Right lung (tissue), 10 donors: ENCODE results near the gene RIMBP3B. TPM values are rescaled to one million over a fixed set of nuclear protein-coding genes. Genes with fewer than 3 reads are reported as not detected.
"Not testable (repeated sequence)": the region's sequence is repeated elsewhere in the genome, so short reads cannot be mapped to it uniquely, and the experiment has no call there.

Experiments
- DNase-seq, 2 donors: peaks; one replicate each; pipeline ENCODE4 v3.0.0-alpha.2; 2013
- long read RNA-seq, 8 donors: transcript quantifications; one replicate each; lab custom pipeline, GENCODE V29; 2026
- polyA plus RNA-seq, 5 donors: library from polyadenylated mRNA; unstranded; fragments of 120-200 nt; gene quantifications; one replicate each; pipeline versions ENCODE4 v1.2.1 to v1.2.3, GENCODE V29; 2013; ENCODE audit warnings: inconsistent platforms in 1 of 5, low replicate concordance in 1 of 5; ENCODE audit not compliant: insufficient read length in 5 of 5, insufficient read depth in 1 of 5

RIMBP3B gene, protein sequence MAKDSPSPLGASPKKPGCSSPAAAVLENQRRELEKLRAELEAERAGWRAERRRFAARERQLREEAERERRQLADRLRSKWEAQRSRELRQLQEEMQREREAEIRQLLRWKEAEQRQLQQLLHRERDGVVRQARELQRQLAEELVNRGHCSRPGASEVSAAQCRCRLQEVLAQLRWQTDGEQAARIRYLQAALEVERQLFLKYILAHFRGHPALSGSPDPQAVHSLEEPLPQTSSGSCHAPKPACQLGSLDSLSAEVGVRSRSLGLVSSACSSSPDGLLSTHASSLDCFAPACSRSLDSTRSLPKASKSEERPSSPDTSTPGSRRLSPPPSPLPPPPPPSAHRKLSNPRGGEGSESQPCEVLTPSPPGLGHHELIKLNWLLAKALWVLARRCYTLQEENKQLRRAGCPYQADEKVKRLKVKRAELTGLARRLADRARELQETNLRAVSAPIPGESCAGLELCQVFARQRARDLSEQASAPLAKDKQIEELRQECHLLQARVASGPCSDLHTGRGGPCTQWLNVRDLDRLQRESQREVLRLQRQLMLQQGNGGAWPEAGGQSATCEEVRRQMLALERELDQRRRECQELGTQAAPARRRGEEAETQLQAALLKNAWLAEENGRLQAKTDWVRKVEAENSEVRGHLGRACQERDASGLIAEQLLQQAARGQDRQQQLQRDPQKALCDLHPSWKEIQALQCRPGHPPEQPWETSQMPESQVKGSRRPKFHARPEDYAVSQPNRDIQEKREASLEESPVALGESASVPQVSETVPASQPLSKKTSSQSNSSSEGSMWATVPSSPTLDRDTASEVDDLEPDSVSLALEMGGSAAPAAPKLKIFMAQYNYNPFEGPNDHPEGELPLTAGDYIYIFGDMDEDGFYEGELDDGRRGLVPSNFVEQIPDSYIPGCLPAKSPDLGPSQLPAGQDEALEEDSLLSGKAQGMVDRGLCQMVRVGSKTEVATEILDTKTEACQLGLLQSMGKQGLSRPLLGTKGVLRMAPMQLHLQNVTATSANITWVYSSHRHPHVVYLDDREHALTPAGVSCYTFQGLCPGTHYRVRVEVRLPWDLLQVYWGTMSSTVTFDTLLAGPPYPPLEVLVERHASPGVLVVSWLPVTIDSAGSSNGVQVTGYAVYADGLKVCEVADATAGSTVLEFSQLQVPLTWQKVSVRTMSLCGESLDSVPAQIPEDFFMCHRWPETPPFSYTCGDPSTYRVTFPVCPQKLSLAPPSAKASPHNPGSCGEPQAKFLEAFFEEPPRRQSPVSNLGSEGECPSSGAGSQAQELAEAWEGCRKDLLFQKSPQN (N-terminal part only)
- under 1 TPM in 1 of 5 donors, not detected in 4; 0.03 TPM for polyA plus RNA-seq
- long read RNA-seq, donor 1: 0 reads
- long read RNA-seq, donor 2: 0 reads
- long read RNA-seq, donor 3: 0 reads
- long read RNA-seq, donor 4: 0 reads
- long read RNA-seq, donor 5: 0 reads
- long read RNA-seq, donor 6: 0 reads
- long read RNA-seq, donor 7: 0 reads
- long read RNA-seq, donor 8: 0 reads

DNA sequence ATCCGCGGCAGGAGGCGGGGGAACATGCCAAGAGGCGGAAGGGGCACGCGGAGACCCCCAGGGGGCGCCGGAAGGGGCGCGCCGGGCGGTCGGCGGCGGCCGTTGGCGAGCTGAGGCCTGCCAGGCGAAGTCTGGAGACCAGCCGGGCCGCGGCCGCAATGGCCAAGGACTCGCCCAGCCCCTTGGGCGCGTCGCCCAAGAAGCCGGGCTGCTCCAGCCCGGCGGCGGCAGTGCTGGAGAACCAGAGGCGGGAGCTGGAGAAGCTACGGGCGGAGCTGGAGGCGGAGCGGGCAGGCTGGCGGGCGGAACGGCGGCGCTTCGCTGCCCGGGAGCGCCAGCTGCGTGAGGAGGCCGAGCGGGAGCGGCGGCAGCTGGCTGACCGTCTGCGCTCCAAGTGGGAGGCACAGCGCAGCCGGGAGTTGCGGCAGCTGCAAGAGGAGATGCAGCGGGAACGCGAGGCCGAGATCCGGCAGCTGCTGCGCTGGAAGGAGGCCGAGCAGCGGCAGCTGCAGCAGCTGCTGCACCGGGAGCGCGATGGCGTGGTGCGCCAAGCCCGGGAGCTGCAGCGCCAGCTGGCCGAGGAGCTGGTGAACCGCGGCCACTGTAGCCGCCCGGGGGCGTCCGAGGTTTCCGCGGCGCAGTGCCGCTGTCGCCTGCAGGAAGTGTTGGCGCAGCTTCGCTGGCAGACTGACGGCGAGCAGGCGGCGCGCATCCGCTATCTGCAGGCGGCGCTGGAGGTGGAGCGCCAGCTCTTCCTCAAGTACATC is at the start of gene RIMBP3B:
TSS of gene RIMBP3B (plus strand) at position 51 of the 767 bp plus-strand sequence. CDS start at position 159, 108 bp downstream.
- DNase-seq: not testable (repeated sequence)

DNA sequence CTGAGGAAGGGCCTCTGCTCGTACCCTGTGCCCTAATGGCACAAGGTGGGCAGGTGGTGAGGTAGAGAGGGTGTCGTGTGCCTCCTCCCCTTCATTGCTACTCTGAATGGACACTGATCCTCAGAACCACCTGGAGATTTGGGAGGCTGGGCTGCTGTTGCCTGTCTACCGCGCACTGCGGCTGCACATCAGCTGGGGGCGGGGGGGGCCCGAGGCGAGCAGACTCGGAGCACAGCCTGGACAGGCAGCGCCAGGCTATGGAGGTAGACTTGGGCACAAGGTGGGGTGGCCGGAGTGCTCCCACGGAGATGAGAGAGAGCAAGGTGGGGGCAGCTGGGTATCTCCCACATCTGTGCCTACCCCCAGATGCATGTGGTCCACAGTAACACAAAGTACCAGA is 26.0 kb upstream of the RIMBP3B start:
- DNase-seq: not testable (repeated sequence)

DNA sequence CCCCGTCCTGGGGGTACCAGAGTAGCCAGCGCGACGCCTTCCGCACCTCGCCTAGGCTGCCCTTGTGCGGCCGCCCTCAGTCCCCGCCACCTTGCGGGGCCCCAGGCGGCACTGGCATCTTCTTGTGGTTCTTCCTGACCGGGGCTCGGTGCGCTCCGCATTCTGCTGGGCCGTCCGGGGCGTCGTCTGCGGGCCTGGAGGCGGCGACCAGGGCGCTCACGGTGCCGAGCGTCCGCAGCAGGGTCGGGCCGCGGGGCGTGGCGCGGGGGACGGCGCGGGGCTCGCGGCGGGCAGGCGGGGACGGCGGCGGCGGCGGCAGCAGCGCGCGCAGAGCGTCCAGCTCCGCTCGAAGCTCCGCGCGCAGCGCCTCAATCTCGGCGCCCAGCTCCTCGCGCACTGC is 23.0 kb upstream of the RIMBP3B start:
- not testable (repeated sequence) for DNase-seq

DNA sequence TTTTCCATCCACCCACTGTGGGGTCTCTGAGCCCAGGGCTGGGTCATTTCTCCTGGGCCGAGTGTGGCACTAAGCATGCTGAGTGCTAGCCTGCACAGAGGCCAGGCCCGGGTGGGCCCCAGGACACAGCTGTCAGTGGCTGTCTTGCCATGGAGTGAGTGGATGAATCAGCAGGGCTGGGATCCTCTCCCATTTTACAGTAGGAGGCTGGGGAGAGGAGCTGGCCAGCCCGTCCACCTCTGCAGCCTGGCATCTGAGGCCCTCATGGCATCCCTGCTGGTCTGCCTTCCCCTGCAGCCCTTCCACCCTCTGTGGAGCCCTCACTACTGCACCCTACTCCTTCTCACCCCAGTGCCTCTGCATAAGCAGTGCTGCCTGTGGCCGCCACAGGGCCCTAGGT is 21.1 kb upstream of the RIMBP3B start:
- not testable (repeated sequence) for DNase-seq

DNA sequence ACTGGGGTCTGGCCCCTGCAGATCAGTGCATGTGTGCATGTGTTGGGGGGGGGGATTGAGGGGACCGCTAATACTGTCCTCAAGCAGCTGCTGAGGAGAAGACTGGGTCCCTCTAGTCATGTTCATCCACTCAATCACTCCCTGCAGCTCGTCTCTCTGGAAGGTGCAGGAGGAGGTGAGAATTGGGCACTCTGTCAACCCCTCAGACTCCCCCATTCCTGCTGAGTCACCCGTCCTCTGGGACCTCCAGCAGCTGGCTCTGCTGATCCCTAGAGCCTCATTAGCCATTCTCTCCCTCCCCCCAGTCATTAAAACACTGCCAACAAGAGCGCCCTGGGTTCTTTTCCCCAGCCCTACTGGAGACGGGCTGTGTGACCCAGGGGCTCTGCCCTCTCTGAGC is 20.5 kb upstream of the RIMBP3B start:
- DNase-seq: not testable (repeated sequence)

DNA sequence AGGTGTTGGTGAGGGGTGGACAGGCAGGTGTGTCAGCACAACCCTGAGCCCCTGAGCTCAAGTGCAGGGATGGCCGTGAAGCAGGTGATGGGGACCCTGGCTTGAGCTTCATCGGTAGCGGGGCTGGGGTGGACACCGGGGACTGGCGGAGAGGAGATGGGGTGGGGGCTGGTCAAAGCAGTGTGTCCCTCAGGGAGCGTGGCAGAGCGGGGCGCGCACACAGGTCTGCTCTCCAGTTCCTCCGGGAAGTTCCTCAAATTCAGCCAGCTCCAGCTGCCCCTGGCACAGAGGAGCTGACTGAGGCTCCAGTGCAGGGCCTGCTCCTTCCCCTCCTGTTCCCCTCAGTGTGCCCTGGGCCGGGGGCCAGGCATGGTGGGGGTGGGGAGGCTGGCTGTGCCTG is 19.7 kb upstream of the RIMBP3B start:
- not testable (repeated sequence) for DNase-seq

DNA sequence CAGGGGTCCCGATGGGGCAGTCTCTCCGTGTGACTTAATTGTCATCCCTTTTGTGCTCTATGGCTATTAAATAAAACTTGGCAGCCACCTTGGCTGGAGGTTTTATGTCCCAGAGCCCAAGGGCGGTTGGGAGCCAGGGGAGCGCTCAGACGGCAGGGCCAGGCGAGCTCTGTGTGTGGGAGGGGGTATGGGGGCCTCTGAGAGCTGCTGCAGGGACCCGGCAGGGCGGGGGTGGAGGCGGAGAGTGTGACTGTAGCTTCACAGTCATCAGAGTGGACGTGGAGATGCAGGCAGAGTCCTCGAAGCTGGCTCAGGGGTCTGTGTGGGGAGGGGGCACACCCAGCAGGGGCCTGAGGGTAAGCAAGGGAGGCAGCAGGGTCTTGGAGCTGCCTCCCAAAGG is 19.2 kb upstream of the RIMBP3B start:
- DNase-seq: not testable (repeated sequence)

DNA sequence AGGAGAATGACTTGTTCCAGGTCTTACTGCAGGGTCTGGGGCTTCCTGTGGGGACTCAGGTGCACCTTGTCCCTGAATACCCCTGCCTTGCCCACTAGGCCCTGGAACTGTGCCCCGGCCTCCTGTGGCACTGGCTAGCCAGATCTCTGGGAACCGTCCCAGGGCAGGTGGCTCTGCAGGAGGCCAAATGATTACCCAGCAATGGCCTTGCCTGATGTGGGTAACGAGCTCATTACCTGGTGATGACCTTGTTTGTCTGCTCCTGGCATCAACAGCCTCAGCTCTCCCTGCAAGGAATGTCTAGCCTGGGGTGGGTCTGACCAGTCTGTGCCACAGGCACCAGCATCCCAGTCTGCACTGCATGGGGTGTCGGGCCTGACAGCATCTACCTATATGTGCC is 18.2 kb upstream of the RIMBP3B start:
- not testable (repeated sequence) for DNase-seq

DNA sequence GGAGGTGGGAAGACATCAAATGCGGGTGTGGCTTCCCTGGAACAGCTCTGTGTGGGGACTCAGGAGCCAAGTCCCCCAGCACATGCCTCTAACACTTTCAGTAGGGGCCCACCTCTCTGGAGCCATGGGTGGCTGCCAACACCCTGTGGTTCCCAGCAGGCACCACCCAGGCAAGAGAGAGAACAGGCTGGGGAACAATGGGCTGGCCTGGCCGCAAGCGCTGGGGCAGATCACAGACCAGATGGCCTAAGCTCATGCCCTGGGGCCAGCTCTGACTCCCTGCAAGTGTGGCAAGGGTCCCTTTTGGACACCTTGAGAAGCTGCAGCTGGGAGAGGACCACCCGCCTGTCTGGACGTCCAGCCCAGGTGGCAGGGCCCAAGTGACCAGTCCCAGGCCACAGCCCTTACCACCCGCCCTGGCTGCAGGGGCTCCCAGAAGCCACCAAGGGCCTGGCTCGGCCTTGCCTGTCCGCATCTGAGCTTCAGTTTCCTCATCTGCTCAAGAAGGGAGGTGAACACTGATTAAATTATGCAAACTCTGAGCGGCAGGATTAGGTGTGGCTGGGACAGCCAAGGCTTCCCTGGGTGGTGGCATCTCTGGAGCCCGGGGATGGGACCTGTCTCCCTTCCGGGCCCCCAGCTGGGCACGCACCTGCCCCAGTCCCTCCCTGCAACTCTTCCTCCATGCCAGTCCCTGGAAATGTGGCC is 14.8 kb upstream of the RIMBP3B start:
- DNase-seq: not testable (repeated sequence)

DNA sequence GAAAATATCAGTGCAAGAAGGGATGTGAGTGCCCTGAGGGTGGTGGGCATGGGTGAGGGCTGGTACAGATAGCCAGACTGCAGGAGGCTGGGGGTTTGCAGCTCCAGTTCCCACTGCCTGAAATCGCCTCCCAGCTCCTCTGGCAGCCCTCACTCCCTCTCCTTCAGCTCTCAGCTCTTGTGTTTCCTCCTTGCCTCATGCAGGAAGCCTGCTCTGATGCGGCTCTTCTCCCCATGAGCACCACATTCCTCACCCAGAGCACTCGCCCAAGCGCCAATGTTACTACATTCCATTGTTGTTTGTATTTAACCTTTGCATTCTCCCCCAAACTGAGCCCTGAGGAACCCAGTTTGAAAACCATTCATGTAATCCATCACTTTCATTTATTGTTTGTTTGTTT is 7.7 kb upstream of the RIMBP3B start:
- not testable (repeated sequence) for DNase-seq

DNA sequence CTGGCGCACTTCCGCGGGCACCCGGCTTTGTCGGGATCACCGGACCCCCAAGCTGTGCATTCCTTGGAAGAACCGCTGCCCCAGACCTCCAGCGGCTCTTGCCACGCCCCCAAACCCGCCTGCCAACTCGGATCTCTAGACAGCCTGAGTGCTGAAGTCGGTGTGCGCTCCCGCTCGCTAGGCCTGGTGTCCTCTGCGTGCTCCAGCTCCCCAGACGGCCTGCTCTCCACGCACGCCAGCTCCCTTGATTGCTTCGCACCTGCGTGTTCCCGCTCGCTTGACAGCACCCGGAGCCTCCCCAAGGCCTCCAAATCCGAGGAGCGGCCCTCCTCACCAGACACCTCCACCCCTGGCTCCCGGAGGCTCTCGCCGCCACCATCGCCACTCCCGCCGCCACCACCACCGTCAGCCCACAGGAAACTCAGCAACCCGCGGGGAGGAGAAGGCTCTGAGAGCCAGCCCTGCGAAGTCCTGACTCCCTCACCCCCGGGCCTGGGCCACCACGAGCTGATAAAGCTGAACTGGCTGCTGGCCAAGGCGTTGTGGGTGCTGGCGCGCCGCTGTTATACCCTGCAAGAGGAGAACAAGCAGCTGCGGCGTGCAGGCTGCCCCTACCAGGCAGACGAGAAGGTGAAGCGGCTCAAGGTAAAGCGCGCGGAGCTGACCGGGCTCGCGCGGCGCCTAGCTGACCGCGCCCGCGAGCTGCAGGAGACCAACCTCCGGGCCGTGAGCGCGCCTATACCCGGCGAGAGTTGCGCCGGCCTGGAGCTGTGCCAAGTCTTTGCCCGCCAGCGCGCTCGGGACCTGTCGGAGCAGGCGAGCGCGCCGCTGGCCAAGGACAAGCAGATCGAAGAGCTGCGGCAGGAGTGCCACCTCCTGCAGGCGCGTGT is 1.2 kb downstream of the RIMBP3B start:
- DNase-seq: not testable (repeated sequence)

DNA sequence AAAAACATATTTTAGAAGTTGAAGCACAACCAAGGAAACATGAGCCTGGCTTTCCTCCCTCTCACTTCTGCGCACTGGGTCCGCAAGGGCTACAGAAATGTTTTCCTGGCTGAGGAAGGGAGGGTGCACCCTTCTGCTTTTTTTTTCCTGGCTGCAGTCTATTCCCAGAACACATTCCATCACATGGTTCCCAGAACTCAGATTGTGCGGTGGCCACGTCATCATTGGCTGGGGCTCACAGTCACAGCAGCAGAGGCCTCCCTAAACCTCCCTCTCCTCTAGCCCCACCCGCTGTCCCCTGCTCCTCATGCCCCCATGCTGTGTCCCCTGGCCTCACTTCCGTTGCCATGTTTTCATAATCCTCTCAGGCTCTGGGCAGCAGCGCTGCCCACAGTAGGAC is 5.9 kb downstream of the RIMBP3B start:
- DNase-seq: not testable (repeated sequence)

DNA sequence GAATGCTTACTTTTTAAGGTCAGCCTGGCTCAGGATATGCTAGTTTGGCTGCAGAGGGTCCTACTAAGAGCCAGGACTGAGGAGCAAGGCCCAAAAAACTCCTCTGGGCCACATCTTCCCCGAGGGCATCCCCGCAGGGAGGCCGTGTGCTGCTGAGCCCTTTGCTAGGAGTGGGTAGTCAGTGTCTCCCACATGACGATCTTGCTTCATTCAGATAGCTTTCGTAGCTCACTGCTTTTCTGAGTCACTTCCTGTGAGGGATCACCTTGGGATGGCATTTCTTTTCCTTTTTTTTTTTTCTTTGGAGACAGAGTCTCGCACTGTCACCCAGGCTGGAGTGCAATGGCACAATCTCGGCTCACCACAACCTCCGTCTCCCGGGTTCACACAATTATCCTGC is 6.5 kb downstream of the RIMBP3B start:
- not testable (repeated sequence) for DNase-seq

DNA sequence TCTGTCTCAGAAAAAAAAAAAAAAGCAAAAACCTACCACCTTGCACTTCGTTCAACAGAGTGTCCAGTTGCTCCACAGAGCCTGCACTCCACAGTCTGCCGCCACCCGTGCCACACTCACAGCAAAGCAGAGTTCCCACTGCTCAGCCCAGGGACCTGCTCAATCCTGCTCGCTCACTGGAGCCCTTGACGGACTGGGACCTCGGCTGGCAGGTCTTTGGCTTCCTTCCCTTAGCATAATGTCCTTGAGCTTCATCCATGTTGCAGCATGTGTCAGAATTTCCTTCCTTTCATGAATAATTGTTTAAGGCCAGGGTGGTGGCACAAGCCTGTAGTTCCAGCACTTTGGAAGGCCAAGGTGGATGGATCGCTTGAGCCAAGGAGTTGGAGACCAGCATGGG is 11.1 kb downstream of the RIMBP3B start:
- not testable (repeated sequence) for DNase-seq

DNA sequence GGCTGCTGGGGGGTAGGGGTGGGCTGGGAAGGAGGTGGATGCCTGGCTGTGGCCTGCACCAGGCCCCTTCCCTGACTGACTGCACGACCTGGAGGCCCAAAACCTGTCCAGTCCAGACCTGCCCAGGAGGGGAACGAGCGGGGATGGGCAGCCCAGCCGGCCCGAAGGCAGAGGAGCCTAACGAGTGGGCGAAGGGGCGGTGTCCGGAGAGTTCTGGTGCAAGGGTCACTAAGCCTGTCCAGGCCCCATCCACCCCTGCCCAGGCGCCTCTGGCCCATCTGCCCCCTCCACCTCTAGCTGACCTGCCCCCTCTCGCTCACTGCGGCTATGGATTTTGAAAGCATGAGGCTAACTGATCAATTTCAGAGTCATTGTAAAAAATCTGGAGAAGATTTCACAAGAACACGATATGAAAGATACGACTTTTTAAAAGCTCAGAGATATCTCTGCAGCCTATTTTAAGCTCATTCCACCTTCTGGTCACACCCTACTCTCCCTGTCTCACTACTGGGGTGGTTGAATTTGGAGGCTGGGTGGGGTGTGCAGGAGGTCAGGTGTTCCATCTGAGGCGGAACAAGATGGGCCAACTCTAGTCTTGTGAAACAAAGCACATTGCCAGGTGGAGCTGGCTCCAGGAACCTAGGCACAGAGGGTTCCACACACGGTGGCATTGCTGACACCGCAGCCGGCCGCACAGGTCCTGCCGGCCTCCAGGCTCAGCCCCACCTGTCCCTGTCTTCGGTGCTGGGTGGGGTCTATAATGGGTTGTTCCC is 17.8 kb downstream of the RIMBP3B start:
- DNase-seq: not testable (repeated sequence)

DNA sequence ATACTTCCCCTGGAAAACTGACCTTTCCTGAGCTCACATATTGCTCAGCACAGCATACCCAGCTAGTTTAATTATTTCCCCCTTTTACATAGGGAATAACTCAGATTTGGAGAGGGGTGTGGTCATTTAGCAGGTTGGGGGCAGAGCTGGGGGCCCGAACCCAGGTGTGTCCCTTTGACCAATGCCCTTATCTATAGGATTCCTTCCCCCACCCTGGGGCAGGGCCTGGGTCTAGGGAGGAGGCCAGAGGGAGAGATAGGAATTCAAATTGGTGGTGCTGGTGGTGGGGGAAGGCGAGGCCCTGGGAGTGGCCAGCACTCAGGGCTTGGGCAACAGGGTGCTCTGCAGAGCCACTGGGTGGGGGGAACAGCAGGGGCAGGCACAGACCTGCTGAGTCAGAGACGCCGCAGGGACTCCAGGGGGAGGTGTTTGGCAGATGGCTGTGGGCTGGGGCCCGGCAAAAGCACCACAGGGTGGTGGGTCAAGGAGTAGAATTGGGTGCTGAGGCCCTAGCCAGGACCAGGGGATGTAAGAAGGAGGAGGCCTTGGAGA is 19.3 kb downstream of the RIMBP3B start:
- not testable (repeated sequence) for DNase-seq

DNA sequence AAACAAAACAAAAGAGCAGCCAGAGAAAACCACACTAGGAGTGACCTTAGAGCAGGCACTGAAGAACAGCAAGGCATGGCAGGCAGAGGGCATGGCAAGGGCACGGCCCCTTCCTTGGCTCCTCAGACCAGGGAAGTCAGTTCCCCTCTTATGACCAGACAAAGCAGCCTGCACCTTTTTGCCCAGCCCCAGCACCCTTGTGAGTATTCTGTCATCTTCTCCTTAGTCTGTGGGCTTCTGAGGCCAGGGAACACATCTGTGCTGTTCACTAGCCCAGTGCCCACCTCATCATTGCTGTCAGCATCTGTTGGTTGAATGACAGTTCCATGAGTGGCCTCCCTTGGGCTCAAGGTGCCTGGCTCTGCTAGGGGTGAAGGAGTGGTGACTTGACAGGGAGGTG is 23.6 kb downstream of the RIMBP3B start:
- not testable (repeated sequence) for DNase-seq
